GM19372 (cell line): ENCODE results near the gene RASSF3.

Experiments
- ATAC-seq: cut with Tn5 transposase; IDR thresholded peaks from one replicate; pipeline ENCODE4 v1.9.1; 2021; ENCODE audit warnings: mild to moderate bottlenecking, low read depth, moderate library complexity; ENCODE audit not compliant: unreplicated experiment

Gene RASSF3

DNA sequence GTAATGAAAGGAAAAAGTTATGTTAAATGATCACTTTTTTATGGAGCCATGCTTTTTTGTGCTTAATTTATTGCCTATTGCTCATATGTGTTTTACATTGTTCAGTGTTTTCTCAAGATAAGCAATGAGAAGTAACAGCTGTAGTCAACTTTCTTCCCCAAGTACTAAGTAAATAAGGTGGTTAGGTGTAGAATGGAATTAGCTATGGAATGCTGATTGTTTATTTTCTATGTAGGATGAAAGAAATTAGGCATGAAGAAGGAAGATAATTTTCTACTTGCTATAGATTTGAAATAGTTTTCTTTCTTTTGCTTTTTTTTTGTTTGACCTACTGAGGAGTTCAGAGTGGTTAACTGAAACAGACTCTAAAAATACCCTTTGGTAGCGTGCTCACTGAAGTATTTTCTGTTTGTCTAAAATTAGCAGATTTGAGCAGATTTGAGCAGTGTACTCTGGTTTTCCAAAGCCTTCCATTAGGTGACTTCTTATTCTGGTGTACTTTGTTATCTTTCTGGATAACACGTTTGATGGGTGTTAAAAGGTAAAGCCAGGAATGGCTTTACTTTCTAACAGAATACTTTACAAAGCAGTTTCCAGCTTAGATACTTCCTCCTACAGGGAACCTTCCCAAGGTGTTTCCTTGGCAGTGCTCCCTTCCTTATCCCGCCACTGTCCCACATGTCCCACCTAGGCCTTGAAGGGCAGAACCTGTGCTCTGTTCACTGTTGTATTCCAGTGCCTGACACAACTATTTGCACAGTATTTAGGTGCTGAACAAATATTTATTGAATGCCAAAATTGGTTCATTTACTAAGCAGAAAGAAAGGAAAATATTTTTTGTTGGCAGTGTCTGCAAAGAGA lies 56.0 kb downstream of the RASSF3 start:
- ATAC-seq = peak; percentile 42

DNA sequence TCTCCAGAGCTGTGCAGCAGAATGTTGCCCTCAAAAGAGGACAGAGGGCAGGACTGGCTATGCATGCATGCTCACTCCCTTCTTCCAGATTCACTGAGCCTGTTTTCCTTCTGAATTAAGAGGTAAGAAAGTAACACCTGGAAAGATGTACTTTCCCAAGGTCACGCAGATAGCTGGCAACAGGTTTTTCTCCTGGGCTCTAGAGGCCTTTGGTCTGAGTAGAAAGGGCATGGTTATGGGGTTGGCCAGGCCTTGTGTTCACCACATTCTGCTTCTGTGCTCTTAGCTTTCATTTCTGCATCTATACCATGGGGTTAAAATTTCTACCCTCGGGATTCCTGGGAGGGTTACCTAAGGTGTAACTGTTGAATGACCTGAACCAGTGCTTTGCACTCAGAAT lies 57.5 kb downstream of the RASSF3 start:
- ATAC-seq = no peak

DNA sequence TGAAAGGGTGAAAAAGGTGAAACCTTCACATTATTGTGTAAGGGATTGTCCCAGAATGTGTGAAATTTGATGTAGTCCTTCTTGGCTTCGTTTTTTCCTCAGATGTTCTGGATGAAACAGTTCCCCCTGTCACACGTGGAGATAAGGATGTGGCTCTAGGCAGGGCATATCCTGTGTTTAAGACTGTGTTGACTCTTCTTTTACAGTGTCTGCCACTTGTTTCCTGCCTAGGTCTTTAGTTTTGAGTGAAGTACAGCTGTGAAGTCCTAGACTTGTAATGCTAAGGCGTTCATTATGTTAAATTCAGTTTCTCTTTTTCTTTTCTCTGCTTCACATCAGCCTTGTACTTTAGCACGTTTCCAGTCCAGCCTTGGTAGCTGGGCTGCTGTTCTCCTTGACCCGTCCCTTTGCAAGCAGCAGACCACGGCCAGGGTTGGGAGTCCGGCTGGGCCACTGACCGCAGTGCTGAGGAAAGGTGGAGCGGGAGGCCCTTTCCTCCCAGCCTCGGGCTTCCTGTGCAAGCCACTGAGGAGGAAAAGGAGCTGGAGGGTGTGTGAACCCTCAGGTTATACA lies 59.1 kb downstream of the RASSF3 start:
- ATAC-seq = peak; percentile 55

DNA sequence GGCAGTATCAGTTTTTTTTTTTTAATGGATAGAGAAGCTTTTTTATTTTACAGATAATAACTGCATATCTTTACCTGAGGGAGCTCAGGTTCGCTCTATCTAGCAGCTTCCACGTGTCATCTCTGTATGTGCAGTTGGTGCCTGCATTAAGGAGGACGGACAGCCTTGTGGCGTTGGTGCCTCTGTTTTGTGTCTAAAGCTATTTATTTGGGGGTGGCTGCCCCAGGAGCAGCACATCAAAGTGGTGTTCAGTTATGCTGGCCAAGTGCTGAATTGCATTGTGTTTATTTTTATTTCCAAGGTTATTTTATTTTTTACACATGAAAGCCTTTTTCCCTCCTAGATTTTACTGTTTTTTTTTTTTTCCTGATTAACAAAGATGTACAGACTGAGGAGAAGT lies 59.7 kb downstream of the RASSF3 start:
- ATAC-seq = no peak

DNA sequence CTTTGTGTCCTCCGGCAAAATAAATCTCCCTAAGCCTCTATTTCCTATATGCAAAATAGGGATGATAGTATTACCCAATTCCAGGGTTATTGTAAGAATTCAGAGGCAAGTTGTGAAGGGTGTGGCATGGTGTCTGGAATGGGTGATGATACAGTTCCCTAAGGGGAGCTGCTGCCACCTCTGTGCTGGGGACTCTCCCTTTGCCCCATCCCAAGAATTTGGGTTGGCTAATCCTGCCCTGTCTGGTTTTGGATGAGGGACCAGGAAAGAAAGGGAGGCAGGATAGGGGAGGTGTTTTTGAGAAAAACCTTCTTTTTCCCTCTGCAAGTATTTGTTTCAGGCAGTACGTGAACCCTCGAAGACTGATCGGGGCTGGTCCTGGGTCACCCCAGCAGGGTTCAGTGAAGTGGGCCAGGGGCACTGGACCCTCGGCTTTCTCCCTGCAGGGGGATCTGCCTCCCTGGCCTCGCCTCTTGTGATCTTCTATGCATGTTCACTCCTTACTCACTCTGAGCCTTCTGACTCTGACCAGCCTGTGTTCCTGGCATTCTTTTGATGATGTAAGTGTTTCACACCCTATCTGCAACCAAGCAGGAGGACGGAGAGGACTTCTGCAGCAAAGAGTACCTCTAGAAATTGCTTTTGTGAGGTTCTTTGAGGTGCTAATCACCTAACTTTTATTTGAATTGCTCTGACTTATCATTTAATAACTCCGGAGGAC lies 60.8 kb downstream of the RASSF3 start:
- no peak for ATAC-seq

DNA sequence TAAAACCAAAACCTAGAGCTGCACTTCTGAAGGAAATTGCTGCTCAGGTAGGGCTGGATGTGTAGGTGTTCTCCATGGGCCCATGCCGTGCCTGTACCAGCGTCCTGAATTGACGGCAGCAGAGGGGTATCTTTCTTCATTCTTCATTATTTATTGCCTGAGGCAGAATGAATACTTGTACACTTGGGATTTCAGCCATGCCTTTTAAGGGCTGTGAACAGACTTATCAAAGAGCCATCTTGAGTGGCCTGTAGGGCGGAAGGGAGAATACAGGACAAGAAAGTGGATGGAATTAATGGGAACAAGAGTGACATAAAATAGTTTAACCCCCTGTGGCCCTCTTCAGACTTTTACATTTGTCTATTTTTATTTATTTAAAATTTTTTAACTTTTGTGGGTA lies 61.4 kb downstream of the RASSF3 start:
- no peak for ATAC-seq

DNA sequence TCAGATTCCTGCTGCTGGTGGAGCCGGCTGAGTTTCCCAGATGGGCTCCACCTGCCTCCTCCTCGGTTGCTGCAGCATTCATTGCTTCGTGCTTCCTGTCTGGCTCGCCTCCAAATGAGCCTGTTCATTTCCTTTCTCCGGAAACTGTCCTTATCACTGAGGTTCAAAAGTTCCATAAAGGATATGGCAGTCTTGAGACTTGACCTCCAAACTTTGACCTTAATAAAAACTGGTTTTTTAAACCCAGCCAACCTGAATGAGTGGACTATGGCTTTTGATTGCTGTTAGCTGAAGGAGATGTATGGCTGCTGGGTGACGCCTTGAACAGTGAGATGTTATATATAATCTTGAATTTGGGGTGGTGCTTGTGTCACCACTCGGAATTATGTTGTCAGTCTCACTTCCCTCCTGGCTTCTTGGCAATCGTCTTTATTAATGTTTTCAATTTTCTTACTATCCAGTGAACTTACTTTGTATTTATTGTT lies 62.7 kb downstream of the RASSF3 start:
- no peak for ATAC-seq

DNA sequence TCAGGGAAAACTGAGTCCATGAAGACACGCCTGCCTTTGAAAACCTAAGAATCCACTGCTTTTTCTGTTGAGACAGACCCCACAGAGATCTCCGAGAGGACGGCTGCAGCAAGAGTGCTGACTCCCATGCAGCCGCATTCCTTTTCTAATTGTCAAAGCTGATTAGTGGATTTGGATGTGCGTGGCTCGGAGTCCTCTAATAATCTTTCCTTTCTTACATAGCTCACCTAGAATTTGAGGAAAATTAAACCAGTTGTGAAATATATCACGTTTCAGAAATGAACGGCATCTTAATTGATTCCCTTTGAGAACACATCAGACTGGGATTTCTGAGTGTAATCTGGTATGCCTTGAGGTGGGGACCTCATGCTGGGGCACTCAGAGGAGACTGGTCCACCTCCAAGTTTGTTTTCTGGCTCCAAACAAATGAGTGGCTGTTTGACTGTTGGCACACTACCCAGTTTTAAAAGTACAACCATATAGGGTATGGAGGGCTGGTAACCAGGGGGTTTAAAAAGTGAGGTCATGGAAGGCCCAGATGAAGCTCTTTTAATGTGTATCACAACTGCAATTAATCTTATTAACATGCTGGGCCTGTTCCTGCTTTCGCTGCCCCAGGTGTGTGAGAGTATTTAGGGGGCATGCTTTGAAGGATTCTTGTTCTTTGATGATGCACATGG lies 63.3 kb downstream of the RASSF3 start:
- no peak for ATAC-seq

DNA sequence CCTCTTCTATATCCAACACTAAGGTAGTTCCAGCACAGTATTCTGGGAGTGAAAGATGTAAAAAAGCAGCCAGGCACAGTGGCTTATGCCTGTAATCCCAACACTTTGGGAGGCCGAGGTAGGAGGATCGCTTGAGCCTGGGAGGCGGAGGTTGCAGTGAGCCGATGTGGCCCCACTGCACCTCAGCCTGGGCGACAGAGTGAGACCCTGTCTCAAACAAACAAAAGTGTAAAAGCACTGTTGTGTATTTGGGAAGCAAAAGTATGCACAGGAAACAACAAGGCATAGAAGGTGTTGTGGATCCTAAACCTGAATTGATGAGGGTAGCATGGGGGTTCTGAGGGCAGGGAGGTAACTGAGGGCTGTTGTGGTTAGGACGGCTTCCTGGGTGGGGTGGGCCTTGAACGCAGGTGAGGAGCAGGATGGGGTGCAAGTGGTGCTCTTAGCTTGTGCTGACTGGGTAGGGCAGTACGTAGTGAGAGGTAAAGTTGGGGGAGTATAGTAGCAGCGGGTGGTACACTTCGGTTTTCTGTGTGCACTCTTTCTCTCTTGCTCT lies 64.2 kb downstream of the RASSF3 start:
- no peak for ATAC-seq

DNA sequence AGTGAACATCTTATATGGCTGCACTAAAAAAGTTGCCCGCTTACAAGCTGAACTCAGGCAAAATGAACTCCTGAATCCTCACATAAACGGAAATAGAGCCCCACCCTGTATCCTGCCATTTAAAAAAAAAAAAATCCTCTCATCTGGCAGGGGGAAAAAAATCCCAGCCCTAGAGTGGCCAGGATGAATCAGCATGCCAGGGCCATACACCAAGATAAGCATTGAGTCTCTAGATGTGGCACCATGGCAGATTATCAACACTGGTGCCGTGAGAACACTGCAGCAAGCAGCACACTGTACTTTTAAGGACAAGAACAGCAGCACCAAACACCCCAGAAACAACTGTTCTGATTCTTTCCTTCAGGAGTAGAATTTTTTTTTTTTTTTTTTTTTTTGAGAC lies 65.5 kb downstream of the RASSF3 start:
- ATAC-seq = no peak

DNA sequence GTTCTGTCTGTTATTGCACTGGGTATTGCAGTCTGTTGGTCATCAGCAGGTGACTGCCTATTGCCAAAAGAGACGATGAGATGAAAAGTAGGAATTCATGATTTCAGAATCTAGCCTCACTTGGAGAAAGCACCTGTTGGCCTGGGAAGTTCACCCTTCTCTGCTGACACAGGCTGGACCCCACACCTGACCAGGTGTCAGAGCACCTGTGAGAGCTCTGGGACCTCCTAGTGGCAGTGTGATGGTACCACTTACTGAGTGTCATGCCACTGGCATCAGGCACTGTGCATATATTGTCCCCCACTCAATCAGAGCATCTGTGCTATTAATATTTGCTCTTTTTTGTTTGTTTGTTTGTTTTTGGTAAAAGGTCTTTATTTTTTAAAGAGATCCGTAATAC lies 68.0 kb downstream of the RASSF3 start:
- ATAC-seq = no peak

DNA sequence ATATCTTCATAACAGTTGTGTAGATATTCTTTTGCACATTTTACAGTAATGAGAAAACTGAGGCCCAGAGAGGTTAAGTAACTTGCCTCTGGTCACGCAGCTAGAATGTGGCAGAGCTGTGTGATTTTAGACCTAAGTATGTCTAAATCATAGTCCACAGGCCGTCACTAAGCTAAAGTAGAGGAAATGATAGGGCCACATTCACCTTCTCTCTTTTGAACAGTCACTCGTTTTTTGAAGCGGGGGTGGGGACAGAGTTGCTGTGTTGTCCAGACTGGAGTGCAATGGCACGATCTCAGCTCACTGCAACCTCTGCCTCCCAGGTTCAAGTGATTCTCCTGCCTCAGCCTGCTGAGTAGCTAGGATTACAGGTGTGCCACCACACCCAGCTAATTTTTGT lies 68.5 kb downstream of the RASSF3 start:
- no peak for ATAC-seq

DNA sequence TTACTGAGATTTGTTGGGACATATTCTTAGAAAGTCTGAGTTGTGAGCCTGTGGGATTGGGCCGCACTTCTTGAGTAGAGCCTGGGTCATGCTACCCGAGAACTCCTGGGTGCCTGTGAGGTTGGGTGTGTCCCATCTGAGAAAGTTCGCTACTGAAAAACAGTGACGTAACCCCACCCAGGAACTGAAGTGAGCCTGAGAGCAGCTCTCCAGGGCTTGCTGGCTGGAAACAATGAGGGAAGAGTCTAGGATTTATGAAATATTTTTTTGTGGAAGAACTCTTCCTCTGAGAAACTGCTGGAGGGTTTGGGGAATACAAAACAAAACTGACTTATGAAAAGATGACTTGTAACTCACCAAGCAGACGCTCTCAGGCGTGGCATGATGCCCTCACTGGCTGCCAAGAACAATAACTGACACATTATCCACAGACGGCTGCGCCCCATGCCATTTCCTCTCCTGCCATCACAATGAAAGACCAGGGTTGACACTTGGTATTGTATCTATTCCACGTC lies 69.2 kb downstream of the RASSF3 start:
- ATAC-seq = no peak

DNA sequence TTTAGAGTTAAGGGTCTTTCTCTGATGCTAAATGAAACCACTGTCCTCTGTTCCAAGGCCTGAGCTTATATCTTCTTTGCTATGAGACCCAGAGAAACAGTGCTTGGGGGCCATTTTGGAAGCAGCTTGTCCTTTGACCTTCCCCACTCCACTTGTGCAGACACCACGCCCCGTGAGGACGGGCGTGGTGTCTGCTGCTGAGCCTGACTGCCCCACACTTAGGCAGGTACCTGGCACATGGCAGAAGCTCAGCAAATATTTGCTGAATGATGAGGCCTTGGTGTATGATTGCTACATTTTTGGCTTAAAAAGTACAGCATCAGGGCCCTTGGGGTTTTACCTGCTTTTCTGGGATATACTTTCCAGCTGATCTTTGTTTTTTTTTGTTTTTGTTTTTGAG lies 69.9 kb downstream of the RASSF3 start:
- ATAC-seq = no peak

DNA sequence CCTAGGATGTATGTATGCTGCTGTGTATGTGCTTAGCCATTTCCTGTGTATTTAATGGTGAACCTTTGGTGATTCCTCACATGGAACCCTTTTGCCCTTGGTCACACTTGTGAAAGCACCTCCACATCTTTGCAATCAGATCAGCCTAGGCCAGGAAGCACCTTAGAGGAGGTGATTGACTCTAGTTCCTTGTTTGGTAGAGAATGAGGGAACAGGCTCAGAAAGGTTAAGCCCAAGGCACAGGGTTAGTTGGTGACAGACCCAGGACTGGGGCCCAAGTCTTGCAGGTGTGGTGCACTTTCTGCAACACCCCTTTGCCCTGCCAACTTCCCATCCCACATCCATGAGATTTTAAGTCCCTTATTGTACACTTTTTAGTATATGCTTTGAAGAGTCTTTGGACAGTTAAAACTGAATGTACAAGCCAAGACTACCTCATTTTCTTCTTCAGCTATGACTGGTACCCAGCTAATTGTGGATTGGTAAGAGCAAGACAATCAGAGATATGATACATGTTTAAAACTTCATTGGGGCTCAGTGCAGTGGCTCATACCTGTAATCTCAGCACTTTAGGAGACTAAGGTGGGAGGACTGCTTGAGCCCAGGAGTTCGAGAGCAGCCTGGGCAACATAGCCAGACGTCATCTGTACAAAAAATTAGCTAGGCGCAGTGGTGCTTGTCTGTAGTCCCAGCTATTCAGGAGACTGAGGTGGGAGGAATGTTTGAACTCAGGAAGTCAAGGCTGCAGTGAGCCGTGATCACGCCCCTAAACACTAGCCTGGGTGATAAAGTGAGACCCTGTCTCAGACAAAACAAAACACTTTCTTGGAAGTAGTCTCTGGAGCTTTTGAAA lies 71.1 kb downstream of the RASSF3 start:
- no peak for ATAC-seq

DNA sequence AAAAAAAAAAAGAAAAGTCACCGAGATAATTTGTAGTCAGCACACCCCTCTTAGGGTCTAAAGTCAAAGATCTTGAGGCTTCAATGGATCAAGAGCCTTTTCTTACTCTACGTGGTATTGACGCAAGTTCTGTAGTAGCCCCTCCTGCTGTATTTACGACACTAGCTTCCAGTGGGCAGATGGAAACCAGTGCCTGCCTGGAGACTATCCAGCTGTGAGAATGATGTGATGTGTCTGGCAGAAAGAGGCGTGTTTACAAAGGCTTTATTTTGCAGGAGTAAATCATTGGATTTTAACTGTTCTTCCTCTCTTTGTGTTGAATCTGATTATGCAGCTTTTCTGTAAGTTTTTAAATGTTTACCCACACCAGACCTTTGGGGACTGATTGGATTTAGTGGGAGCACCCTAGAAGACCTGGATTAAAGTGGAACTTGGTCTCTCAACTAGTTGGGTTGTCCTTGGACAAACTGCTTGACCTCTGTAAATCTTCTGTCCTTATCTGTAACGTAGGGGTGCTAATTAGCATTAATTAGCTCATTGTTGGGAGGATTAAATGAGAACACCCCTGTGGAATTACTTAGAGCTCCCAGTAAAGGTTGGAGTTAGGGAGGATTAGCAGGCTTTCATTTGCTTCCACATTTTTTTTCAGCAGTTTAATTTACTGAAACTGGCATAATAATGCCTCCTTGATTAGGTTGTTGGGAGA lies 72.4 kb downstream of the RASSF3 start:
- ATAC-seq = no peak

DNA sequence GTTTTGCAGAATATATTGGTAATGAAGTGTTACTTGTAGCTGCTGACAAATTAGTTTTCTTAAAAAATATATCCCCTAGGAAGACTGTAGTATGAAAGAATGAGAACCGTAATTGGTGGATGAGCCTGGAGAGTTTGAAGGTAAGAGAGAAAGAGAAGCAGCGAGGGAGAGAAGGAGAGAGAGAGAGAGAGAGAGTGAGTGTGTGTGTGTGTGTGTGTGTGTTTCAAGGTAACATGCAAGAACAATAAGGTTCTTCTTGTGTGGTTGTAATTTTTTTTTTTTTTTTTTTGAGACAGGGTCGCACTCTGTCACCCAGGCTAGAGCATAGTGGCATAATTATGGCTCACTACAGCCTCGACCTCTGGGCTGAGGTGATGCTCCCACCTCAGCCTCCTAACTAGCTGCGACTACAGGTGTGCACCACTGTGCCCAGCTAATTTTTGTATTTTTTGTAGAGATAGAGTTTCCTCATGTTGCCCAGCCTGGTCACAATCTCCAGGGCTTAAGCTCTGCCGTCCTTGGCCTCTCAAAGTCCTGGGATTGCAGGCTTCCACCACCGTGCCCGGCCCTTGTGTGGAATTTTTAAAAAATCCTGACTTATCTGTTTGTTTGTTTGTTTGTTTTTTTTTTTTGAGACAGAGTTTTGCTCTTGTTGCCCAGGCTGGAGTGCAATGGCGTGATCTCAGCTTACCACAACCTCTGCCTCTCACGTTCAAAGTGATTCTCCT lies 73.7 kb downstream of the RASSF3 start:
- ATAC-seq = no peak

DNA sequence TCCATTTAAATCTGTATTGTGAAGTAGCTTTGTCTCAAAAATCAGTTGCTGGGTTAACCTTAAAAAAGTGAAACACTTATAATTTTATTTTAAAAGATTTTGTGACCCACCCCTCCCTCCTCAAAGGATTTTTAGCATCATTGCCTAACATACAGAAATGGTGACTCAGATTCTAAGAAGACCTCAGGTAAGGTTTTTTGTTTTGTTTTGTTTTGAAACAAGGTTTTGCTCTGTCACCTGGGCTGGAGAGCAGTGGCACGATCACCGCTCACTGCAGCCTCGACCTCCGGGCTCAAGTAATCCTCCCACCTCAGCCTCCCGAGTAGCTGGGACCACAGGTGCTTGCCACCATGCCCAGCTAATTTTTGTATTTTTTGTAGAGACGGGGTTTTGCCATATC lies 74.8 kb downstream of the RASSF3 start:
- no peak for ATAC-seq
